Astrocyte of the spinal cord (primary cell): Measurements from ENCODE around the gene CENPP.

Experiments used
- DNase-seq: peaks from one replicate; pipeline ENCODE4 v3.0.0; 2011; ENCODE audit warnings: low read depth, low spot score
- H3K4me3 ChIP-seq: 2 replicates; pipeline ENCODE4 v1.5.1; 2011; ENCODE audit warnings: low read depth, mild to moderate bottlenecking, low read length, moderate library complexity
- in situ Hi-C: cut with HindIII; loops from 2 replicates; pipeline ENCODE4 v1.10.0; 2017; ENCODE audit warnings: low sequenced_read_pairs
- TF ChIP-seq, protein P1 (sequence below): IDR thresholded peaks from 2 replicates; pipeline ENCODE4 v1.5.1; 2012; ENCODE audit warnings: low read depth, mild to moderate bottlenecking, low read length, inconsistent platforms

The CENPP gene

DNA sequence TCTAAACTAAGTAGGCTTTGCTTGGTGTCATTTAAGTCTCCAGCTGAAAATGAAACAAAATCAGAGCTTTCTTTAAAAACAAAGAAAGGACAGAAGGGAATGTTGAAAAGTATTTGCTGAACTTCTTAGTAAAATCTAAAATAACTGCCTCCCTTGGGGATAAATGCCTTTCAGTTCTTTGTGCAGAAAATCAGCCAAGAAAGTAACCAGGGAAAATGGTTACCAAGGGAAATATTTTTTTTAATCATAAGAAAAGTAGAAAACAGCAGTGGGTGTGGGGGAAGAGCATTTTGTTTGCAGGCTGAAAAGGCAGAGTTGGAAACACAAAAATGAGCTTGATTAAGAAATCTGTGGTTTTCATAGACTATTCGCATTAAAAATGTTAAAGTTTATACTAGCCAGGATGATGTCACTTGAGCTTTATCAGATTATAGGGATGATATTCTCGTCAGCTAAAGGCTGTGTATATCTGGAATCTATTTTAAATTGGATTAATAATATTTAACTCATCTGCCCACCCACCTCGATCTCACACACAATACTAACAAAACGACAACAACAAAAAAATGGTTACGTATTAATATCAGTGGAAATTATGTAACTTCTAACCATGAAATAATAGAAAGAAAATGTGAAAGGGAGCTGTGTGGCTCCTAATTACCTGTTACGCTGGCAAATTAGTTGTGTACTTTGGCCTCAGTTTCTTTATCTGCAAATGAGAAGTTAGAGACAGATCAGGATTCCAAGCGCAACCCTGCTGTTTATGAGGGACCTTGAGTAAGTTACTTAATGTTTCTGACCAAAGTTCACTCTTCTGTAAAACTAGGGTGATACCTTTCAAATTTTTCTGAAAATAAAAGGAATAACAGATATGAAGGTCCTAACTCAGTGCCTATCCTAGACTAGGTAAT lies 210.4 kb downstream of the CENPP start, which contains the start of gene ECM2:
Gene ECM2, minus strand, starts transcription at position 51 of the 911 bp plus-strand sequence. CDS start 13,124 bp downstream, outside the sequence.
- in situ Hi-C loops: no loop called here
- H3K4me3 ChIP-seq: no peak within 1 kb of the TSS
- peak; percentile 67 for DNase-seq
- TF ChIP-seq, protein P1, sequence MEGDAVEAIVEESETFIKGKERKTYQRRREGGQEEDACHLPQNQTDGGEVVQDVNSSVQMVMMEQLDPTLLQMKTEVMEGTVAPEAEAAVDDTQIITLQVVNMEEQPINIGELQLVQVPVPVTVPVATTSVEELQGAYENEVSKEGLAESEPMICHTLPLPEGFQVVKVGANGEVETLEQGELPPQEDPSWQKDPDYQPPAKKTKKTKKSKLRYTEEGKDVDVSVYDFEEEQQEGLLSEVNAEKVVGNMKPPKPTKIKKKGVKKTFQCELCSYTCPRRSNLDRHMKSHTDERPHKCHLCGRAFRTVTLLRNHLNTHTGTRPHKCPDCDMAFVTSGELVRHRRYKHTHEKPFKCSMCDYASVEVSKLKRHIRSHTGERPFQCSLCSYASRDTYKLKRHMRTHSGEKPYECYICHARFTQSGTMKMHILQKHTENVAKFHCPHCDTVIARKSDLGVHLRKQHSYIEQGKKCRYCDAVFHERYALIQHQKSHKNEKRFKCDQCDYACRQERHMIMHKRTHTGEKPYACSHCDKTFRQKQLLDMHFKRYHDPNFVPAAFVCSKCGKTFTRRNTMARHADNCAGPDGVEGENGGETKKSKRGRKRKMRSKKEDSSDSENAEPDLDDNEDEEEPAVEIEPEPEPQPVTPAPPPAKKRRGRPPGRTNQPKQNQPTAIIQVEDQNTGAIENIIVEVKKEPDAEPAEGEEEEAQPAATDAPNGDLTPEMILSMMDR: no peak

DNA sequence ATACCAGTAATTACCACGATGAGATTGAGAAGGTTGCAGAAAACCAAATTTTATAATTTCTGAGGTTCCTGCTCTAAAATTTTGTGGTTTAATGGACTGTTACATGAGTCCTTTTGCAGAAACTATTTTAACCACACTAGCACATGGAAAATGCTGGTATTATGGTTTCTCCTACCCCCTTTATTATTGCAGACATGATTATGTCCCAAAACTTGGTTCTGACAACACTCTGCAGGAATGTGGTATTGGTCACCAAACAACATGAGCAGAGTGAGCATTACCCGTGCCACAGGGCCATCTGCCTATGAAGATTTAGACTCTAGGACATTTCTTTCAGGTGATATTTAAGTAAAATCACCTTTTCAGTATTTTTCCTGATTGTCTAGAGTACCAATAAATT lies 212.8 kb downstream of the CENPP start:
- in situ Hi-C loops: no loop called here
- DNase-seq: peak; percentile 70
- TF ChIP-seq, protein P1: no peak
- no peak overlapping the region for H3K4me3 ChIP-seq

DNA sequence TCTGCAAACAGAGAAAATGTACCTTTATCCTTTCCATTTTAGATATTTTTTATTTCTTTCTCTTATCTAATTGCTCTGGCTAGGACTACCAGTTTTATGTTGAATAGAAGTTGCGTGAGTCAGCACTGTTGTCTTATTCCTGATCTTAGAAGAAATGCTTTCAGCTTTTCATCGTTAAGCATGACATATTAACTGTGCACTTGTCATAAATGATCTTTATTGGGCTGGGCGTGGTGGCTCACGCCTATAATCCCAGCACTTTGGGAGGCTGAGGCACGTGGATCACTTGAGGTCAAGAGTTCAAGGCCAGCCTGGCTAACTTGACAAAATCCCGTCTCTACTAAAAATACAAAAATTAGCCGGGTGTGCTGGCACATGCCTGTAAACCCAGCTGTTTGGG lies 218.2 kb downstream of the CENPP start:
- DNase-seq: no peak
- in situ Hi-C loops: no loop called here
- no peak overlapping the region for H3K4me3 ChIP-seq
- TF ChIP-seq, protein P1: no peak

DNA sequence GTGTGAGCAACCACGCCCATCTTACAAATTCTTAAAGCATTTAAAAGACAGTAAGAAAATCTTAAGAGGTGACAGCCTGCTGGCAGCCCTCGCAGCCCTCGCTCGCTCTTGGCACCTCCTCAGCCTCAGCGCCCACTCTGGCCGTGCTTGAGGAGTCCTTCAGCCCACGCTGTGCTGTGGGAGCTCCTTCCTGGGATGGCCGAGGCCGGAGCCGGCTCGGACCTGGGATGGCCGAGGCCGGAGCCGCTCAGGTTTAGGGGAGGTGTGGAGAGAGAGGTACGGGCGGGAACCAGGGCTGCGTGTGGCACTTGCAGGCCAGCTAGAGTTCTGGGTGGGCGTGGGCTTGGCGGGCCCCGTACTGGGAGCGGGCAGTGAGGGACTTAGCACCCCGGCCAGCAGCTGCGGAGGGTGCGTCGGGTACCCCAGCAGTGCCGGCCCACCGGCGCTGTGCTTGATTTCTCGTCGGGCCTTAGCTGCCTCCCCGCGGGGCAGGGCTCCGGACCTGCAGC lies 219.3 kb downstream of the CENPP start:
- no peak overlapping the region for H3K4me3 ChIP-seq
- in situ Hi-C loops: no loop called here
- no peak for DNase-seq
- TF ChIP-seq, protein P1: no peak

DNA sequence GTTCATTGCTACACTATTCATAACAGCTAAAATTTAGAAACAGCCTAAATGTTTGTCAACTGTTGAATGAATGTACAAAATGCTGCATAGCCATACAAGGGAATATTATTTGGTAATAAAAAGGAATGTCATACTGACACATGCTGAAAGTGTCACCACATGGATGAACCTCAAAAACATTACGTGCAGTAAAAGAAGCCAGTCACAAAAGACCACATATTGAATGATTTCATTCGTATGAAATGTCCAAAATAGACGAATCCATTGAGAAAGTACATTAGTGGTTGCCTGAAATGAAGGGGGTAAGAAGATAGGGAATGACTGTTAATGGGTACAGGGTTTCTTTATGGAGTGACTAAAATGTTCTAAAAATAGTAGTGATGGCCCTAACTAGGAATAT lies 221.6 kb downstream of the CENPP start:
- in situ Hi-C loops: no loop called here
- H3K4me3 ChIP-seq: no peak overlapping the region
- TF ChIP-seq, protein P1: no peak
- no peak for DNase-seq

DNA sequence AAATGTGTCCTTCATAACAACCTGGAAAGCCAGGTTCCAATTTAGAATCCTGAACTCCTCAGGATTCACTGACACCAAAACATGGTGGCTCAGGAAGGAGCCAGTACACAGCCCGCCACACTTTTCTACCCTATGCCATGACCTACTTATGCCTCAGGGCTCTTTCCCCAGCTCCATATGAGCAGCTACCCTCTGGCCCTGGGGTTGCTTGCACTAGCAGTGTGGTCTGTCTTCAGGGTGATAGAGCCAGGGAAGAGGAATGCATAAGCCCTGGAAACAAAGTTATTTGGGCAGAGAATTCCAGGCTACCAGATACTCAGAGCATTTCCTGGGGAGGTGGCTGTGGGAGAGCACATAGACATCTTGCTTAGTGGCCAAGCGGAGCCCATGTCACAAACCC lies 225.0 kb downstream of the CENPP start:
- in situ Hi-C loops: no loop called here
- TF ChIP-seq, protein P1: no peak
- H3K4me3 ChIP-seq: no peak overlapping the region
- no peak for DNase-seq
